HG03460 (cell line): ENCODE data around the gene DNAH7.

ENCODE experiments used
- ATAC-seq: cut with Tn5 transposase; IDR thresholded peaks from one replicate; pipeline ENCODE4 v1.9.1; 2021; ENCODE audit not compliant: unreplicated experiment

The DNAH7 gene

GRCh38 chr2:195818106-195818505, 250.5 kb downstream of the DNAH7 start:
- ATAC-seq = no peak

- no peak for ATAC-seq
Measured at GRCh38 chr2:195815083-195815482, 253.6 kb downstream of the DNAH7 start.

GRCh38 chr2:195813421-195813820, 255.2 kb downstream of the DNAH7 start:
- no peak for ATAC-seq

GRCh38 chr2:195810340-195811098, 258.1 kb downstream of the DNAH7 start:
- ATAC-seq = no peak

GRCh38 chr2:195808189-195808588, 260.4 kb downstream of the DNAH7 start:
- ATAC-seq = no peak

- ATAC-seq = no peak
Measured at GRCh38 chr2:195805283-195805976, 263.2 kb downstream of the DNAH7 start.

GRCh38 chr2:195795879-195796278, 272.8 kb downstream of the DNAH7 start:
- no peak for ATAC-seq

- ATAC-seq = no peak
Measured at GRCh38 chr2:195793881-195794280, 274.8 kb downstream of the DNAH7 start.

- ATAC-seq = no peak
Measured at GRCh38 chr2:195782156-195782555, 286.5 kb downstream of the DNAH7 start.

- ATAC-seq = no peak
Measured at GRCh38 chr2:195779491-195779890, 289.1 kb downstream of the DNAH7 start.

- no peak for ATAC-seq
Measured at GRCh38 chr2:195769975-195770374, 298.7 kb downstream of the DNAH7 start.

GRCh38 chr2:195768431-195768830, 300.2 kb downstream of the DNAH7 start:
- no peak for ATAC-seq

GRCh38 chr2:195766691-195767090, 301.9 kb downstream of the DNAH7 start:
- ATAC-seq = no peak

GRCh38 chr2:195763866-195764265, 304.8 kb downstream of the DNAH7 start:
- no peak for ATAC-seq

- no peak for ATAC-seq
Measured at GRCh38 chr2:195759877-195760276, 308.8 kb downstream of the DNAH7 start.

- no peak for ATAC-seq
Measured at GRCh38 chr2:195758846-195759245, 309.8 kb downstream of the DNAH7 start.

GRCh38 chr2:195756218-195756942, 312.3 kb downstream of the DNAH7 start:
- ATAC-seq = no peak

- no peak for ATAC-seq
Measured at GRCh38 chr2:195741191-195741590, 327.4 kb downstream of the DNAH7 start.

- ATAC-seq = no peak
Measured at GRCh38 chr2:195737511-195738325, 330.9 kb downstream of the DNAH7 start.

GRCh38 chr2:195735347-195735746, 333.3 kb downstream of the DNAH7 start:
- no peak for ATAC-seq

- ATAC-seq = no peak
Measured at GRCh38 chr2:195734931-195735330, 333.7 kb downstream of the DNAH7 start.
